ENCODE data around the gene UROC1.

UROC1 gene

DNA sequence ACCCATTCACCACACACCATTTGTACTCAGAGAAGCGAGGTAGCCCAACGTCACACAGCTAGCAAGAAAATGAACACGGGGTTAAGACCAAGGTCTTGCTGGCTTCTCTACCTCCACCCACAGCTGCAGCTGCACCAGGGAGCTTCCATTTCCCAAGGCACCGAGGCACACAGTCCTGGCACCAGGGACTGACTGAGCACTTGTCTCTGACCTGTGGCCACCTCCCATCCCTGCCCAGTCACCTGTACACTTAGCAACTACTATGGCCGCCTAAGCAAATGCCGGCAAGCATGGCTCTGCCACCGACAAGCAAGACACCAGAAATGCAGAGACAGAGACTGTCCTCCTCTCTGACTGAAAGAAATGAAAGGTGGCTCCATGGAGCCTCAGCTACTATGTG lies 57.2 kb downstream of the UROC1 start:
- DNase-seq (ENCODE audit: low spot score) = no peak

DNA sequence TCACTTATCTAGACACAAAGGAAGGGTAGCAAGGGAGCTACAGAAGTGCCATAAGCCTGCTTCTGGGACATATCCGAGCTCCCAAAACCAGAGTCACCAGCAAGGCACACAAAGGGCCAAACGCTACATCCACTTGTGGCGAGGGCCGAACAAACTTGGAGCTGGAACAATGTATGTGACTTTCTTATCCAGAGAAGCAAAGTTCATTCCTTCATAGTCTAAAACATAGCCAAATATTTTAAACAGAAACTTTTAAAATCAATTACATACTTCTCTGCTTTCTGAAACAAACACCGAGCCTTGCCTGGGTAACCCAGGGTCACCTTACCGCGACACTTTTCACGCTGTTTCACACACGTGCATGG lies 57.8 kb downstream of the UROC1 start:
- no peak for DNase-seq (ENCODE audit: low spot score)

DNA sequence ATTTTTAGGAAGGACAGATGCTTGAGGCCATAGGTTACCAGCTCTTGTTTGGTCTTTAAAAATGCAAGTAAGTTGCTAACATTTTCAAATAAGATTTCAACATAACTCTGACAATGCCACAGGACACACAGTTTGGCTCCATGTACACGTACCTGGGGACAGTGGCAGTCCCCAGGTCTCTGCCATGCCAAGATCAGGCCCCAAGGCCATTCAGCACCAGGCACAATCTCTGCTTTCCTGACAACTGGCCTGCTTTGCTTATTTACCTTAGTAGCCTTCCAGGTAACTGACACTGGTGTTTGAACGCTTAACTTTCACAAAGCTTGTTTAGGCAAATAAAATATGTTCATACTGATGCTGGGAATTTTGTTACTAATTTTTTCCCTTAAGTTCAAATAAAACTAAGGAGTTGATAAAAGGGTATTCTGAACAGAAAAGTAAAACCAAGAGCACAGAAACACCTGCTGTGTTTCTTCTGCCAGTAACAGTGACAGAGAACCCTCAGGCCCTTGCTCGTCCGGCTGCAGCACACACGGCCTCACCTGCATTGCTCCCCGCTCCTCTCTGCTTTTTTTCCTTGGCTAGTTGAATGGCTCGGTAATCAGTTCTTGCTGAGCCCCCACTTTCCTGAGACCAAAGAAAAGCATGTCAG lies 58.3 kb downstream of the UROC1 start:
- DNase-seq (ENCODE audit: low spot score) = no peak

DNA sequence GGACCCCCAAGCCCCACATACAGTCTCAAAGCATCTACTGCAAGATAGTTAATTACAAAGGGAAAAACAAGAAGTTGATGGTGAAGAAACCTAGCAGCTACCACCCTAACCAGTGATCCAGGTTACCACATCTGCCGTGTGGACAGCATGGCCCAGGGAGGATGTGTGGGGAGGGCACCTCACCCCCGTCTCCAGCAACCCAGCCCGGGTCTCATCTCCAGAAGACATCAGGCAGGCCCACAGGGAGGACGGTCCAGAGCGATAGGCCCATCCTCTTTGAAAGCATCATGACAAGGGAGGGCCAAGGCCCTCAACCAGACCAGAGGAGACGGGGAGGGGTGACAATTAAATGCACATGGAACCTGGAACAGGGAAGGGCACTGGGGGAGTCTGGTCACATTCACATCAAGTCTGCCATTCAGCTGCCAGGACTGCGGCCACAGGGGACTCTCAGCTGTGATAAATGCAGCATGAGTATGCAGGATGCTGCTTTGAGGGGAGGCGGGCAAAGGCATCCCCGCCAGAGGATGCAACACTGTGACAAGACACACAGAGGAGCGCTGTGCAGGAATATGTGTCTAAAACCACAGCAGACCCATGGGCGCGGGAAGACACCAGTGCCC lies 60.7 kb downstream of the UROC1 start:
- DNase-seq (ENCODE audit: low spot score) = no peak

DNA sequence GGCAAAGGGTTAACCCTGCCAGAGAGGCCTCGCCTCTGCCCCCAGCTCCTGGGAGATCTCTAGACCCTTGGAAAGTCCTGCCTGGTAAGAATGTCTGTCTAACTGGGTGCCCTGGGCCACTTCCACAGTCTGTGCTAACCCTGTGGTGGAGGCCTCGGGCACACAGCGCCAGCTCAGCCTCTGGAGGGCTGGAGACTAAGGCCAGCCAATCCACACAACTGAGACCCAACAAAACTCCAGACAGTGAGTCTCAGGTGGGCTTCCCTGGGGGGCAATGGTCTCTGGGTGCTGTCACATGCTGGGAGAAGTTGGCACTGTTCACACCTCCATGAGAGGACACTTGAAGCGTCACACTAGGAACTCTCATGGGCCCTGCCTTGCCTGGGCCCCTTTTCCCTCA lies 61.4 kb downstream of the UROC1 start:
- DNase-seq (ENCODE audit: low spot score) = no peak

DNA sequence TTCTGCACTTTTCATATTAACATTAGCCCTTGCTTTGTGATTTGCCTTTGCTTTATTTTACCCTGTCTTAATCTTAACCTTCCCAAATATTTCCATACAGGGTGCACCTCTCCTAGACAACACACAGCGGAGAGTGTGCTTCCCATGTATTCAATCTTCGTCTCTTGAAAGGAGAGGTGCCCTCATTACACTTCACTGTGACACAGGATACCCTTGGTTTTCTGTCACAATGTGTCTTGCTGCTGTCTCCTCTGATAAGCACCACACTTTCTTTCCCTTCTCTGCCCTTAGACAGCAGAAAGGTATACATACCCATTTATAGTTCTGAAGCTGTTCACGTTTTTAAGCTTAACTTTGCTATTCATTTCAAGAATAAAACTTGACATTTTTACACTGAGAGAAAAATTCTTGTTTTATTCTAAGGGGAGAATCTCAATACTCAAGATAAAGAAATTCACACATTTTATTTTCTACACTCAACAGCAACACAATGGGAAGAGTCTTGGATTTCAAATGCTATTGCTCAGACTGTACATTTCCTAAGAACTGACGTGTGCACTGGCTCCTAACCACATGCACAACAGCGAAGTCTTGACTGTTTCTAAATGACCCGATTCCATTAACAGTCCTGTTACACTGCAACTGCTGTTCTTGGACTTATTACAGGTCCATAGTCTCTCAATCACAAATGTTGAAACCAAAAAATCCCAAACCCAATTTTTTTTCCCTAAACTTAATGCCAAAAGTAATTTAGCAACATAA lies 63.0 kb downstream of the UROC1 start:
- no peak for DNase-seq (ENCODE audit: low spot score)

DNA sequence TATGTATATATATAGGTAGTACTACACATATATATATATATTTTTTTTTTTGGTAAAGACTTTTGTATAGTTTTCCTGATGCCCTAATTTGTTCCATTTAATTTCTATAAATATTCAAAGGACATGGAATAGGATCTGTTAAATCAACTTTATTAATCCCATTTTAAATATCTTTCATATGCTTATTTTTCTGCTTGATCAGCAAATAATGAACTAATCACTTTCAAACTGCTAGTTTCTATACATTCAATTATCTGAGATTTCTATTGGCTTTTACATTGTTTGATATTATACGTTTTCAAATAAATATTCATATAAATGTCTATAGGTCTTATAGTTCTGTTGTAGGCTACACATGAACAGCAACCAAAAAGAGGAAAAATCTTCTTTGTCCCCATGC lies 63.5 kb downstream of the UROC1 start:
- no peak for DNase-seq (ENCODE audit: low spot score)

DNA sequence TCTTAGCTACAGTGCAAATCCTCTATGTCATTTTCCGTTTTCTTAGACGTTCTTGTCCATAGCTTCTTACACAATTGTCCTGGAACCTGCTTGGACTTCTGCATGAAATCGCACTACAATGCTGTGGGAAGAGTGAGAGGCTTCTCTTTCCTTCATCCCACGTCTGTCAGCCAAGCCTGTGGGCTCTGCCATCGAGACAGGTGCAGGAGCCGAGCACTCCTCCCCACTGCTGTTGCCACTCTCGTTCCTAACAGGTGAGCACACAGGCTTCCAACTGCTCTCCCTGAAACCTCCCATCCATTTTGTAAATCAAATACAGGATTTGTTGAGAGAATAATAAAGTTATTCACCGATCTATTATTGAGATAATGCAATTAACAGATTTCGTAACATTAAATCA lies 65.4 kb downstream of the UROC1 start:
- DNase-seq (ENCODE audit: low spot score) = no peak

DNA sequence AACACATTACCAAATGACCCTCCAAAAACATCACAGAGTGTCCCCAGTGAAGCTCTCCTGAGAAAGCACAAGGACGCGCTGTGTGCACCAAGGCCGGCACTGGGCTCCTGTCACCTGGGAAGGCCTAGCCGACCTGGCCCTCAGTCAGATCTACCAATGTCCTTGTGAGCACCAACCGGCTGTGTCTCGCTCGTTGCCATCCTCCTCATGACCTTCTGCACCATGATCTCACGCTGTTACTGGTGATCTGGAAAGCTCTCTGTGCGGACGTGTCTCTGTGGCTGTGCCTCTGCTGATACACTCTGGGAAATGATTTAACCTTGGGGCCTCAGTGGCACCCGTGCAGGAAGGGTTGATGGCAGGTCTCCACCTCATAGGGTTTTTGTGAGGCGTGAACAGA lies 66.1 kb downstream of the UROC1 start:
- no peak for DNase-seq (ENCODE audit: low spot score)

DNA sequence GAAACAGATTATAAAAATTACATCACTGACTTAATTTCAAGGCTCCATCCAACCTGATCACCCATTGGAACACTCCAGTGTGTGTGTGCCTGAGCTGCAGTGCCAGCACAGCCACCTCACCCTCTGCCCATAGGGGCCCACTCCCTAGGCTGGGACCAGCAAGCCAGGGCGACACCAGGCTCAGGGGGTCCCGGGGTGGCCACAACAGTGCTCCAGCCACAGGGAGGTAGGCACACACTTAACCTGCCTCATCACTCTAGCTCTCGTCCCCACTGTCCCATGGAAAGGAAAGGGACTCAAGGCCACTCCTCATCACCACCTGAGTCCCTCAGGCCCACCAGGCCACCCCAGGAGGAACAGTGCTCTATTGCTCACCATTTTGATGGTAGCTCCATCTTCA lies 66.8 kb downstream of the UROC1 start:
- DNase-seq (ENCODE audit: low spot score) = no peak

DNA sequence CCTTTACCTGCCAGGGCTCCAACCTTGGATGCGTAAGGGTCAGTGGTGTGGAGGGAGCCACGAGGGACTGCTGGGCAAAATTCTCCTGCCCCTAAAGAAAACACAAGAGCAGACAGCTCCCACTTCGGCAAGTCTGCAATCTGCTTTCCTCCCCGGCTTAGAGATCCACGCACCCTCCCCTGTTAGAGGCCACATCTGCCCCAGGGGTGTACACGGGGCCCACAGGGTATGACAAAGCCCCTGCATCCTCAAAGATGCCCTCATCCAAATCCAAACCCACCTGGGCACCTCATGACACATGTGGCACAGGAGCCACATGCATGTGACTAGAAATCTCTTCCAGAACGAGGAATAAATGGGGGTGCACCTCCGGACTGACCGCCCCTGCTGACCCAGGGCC lies 67.4 kb downstream of the UROC1 start:
- DNase-seq (ENCODE audit: low spot score) = no peak

DNA sequence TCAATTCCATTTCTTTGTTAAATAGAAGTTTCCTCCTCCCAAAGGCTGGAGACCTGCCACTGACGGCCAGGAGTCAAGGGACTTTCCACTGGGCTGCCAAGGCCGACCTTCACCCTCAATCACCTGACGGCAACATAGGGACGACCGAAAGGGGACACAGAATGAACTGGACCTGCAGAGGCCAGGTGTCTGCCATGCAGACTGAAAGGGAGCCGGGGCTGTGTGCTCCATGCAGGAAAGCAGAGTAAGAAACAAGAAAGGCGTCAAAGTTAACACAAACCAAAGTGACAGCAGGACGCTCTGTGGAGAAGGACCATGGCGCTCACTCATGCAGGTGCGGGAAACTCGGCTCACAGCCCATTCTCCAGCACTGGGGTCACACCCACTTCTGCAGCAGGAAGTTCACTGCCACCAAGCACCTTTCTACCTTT lies 67.9 kb downstream of the UROC1 start:
- DNase-seq (ENCODE audit: low spot score) = no peak

DNA sequence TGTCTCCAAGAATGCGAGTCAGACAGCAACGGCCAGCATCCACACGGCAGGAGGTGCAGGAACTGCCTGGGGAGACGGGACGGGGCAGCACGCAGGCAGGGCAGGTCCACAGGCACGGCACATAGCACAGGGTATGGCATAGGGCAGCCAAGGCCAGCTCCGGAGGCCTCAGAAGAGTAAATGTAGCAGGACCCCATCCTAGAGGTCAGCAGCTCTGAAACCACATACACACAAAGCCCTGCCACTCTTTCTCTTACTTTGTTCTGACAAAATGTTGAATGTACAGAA lies 68.7 kb downstream of the UROC1 start:
- no peak for DNase-seq (ENCODE audit: low spot score)

DNA sequence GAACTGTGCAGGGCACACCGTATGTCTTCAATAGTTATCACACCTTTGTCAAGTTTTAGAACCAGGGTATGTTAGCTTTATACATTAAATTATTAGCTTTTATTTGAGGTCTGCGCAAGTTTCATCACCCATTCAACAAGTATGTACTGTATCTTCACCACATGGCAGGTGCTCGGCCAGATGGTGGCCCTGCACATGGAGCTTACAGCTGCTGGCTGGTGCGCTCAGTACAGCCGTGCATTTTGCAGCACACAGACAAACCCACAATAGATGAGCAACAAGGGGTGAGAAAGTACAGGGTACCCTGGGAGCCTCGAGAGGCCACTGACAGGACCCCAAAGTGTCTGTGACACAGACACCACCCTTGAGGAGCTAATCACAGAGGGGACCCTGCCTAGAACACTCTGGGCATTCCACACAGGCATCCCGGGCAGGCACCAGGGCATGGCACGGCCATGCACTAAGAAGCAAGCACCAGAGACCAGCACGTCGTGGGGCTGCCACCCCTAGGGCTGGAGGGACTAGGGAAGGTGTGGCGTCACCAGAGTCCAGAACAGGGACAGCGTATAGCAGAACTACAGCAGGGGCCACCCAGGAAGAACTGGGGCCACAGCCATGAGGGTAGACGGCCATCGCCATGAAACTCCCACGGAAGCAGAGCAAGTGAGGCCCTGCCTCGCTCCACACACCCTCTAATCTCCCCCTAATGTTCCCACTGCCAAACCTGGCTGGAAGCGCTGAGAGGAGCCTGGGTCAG lies 69.3 kb downstream of the UROC1 start:
- DNase-seq (ENCODE audit: low spot score) = no peak

DNA sequence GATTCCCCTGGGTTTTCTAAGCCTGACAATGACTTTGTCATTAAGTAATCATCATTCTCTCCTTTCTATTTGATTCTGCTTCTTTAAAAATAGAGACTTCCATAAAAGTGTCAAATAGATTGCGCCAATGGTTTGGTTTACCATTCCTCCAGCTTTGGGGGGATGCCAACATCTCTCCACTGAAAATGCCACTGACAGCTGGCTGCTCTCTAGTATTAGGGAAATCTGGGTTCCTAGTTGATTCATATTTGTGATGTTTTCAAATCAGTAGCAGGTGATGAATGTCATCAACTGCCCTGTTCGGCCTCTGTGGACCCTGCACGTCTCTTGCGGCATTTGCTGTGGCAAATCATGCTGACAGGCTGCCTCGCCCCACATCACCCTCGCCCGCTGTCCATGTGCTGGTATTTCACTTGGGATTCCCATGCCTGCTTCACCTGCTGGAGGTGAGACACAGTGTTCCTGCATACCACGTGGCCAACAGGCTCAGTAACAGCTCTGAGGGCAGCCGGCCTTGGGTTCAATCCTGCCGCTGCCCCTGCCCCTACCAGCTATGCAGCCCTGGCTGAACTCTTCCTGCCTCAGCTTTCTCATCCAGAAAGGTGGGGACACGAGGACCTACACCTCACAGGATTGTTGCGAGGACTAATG lies 70.0 kb downstream of the UROC1 start:
- no peak for DNase-seq (ENCODE audit: low spot score)

DNA sequence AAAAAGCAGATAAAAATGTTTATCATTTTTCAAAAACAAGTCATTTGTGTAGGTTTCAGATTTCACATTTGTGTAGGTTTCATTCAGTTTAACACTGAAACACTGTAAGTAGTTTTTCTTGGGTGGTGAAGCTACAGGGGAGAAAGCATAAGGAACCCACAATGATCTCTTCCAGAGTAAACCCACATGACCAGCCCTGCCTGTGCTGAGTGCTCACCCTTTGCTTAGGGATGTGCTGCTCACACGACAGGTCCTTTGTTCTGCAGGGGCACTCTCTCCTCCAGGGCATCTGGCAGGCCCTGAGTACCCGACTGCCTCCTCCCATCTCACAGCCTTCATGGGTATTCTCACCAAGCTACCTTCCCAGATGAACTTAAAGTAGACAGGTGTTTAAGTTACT lies 70.8 kb downstream of the UROC1 start:
- DNase-seq (ENCODE audit: low spot score) = no peak

DNA sequence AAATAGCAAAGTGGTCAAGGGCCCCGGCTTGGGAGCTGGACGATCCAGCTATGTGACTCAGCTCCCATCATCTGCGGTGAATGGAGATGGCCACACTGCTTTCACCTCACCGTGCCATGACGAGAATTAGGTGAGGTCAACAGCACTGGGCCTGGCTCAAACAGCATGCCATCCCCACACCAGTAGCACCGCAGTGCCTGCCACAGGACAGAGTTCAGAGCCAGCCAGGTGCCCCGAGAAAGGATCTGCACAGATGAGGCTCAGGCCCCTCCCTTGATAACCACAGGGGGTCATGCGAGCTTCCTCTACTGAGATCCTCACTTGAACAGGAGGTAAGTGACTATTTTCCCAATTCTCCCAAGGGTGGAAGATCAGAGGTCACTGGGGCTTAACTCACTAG lies 71.3 kb downstream of the UROC1 start:
- DNase-seq (ENCODE audit: low spot score) = no peak

DNA sequence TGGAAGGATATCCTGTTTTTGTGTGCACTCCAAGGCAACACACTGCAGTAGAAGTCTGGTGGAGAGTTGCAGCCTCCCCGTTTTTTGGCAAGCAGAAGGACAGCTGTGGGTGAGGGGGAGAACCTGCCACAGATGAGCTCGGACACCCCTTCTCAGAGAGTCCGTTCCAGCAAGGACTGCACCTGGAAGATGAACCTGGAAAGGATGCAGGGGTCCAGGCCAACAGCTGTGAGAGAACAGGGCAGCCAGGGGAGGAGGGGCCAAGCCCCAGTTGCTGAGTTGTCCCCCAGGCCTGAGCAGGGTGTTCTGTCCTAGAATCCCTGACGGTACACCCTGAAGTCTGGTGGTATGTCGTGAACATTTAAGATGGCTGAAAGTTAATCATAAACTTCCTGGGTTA lies 72.1 kb downstream of the UROC1 start:
- DNase-seq (ENCODE audit: low spot score) = no peak

DNA sequence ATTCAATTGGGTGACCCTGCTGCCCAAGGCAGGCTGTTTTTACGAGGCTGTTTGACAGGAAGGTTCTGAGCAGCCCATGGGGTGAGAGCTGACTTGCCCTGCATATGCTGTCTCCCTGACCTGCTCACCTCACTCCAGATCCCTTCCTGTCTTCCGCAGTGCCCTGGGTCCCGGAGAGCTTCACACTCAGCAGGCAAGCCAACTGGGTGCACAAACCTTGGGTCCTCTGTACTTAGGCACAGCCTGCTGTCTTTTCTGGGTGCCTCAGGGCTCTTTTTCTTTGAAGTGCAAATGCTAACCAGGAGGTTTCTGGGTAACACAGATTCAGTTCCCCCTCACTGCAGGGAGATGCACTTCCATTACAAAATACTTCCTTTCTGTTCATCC lies 74.7 kb downstream of the UROC1 start:
- no peak for DNase-seq (ENCODE audit: low spot score)

DNA sequence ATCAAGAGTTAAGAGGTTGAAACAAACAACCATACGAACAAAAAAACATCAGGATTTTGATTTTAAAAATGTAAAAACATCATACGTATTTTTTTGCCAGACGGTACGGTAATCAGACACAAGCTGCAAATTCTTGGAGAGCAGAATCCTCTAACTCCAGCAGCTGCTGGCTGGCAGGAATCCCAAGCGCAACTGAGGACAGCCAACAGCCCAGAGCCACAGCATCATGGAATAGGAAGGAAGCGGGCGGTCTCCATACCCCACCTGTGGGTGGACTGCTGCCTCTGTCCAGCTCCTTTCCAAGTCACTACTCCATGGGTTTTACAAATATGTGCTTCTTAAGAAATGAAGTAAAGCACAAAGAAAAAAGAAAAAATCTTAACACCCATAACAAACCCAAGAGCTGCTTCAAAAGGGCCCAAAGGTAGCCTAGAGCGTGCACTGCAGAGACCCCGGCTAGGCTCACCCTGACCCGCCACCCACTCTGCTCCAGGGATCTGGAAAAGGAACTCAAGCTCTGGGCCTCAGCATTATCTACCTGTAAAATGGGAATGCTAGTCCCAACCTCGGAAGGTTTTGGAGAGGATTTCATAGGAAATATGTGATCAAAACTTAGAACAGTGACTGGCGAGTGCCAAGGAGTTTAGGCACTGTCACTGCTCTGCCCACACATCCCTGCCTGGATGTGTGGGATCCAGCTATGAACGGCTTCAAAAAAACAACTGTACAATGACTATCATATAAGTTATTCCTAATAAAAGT lies 75.3 kb downstream of the UROC1 start:
- DNase-seq (ENCODE audit: low spot score) = peak; percentile 20

DNA sequence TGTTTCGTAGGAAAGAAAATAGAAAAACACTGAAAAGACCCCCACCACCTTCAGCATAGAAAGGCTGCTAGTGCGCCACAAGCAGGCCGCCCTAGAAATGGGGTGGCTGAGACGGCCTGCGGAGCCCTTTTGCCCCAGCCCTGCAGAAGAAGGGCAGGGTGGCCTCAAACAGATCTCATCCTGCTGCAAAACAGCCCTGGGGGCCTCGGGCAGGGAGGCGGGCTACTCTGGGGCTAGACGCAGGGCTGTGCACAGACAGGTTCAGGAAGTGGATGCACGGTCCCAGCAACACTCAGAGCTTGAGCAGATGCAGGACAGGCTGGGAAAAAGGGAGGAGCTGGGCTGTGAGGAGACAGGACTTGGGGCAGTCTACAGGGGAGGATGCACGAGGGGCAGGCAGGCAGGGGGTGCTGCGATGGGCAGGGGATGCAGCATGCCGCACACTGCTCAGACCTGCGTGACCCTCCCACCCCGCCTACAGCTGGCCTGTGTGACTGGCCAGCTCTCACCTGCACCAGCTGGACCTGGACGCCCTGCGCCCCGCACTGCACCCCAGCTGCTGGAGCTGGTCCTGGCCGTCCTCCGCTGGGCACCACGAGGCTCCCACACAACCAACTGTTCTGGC lies 76.2 kb downstream of the UROC1 start:
- DNase-seq (ENCODE audit: low spot score) = no peak

DNA sequence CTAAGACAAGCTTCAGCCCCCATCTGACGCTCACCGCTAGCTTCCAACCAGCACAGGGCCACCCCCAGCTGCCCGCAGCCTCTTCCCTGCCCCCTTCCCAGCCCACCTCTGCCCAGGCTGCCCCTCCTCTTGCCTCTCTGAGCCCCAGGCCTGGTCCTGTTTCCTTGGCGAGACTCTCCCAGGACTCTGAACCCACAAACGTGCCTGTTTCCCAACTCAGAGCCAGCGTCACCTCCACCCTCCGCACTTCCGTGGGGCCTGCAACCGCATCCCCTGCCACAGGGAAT lies 76.9 kb downstream of the UROC1 start:
- no peak for DNase-seq (ENCODE audit: low spot score)
